ENCODE measurements around the gene BEND6.

The BEND6 gene

DNA sequence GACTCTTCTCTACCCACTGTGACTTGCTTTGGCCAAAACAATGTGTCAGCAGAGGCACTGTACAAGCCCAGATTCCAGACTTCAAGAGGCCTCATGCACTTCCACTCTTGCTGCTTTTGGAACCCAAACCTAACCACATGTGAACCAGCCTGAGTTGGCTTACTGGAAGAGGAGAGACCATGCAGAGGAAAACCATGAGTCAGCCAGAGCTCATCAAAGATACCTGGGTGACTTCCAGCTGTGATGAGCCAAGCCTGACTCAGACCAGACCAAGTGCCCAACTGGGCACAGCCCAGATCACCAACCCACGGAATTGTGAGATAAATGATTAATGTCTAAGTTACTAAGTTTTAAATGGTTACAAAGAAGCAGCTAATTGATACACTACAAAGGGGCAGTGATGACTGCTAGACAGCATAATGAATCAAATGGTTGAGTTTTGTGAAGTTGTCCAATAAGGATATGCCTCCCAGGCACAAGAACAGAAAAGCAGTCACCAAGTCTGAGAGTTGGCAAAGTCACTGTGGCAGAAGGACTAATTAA lies 16.2 kb upstream of the BEND6 start:
- intact Hi-C loops (cut with DNase I): no loop called here
- DNase-seq: peak in 7 of 42 donors; percentile 16 to 70 (median 38)

DNA sequence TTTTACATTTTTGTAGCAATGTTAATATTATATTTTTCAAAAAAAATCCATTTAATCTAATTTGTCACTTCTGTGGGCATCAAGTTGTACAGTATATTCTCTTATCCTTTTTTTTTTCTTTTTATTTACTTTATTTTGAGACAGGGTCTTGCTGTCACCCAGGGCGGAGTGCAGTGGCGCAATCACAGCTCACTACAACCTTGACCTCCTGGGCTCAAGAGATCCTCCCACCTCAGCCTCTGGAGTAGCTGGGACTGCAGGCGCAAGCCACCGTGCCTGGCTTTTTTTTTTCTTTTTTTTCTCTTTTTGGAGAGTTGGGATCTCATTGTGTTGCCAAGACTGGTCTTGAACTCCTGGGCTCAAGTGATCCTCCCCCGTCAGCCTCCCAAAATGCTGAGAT lies 14.4 kb upstream of the BEND6 start:
- no peak for DNase-seq
- intact Hi-C loops (cut with DNase I): no loop called here

DNA sequence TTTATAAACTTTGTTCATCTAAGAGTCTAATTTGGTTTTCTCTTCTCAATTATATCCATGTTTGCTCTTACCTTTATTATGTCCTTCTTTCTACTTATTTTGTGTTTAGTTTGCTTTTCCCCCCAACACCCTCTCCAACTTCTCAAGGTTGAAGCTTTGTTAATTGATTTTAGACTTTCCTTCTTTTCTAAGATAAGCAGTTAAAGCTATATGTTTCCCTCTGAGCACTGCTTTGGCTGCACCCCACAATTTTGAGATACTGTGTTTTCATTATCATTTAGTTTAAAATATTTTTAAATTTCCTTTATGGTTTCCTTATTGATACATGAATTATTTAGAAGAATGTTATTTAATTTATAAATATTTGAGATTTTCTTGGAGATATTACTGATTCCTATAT lies 13.9 kb upstream of the BEND6 start:
- no peak for DNase-seq
- intact Hi-C loops (cut with DNase I): no loop called here

DNA sequence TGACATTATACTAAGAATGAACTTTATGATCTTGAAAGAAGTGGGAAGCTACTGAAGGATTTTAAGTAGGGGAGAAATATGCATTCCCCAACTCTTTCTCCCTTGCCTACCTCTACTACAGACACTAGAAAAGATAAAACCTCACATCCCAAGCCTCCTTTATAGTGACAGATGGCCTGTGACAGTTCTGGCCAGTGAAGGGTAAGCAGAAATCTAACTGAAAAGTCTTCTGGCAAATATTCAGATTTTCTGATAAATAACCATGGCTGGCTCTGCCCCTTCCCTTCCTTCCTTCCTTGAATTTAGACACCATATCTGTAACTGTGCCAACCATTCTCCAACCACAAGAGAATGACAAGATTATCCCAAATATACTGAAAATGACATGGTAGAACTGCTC lies 10.2 kb upstream of the BEND6 start:
- no peak for DNase-seq
- intact Hi-C loops (cut with DNase I): no loop called here

DNA sequence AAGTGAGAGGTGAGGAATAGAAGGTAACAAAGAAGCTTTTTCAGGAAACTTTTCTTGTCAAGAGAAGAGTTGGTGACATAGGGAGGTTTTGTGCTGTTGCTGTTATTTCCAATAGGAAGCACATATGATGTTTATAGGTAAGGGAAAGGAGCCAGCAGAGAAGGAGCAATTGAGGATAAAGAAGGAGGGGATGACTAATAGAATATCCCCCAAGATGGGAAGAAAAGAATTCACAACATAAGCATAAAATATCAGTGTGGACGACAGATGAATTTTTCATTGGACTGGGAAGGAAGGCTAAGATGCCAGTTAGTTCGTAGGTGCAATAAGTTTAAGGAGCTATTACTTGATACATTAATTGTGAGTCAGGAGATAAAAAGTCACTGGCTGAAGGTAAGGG lies 8.5 kb upstream of the BEND6 start:
- DNase-seq: no peak
- intact Hi-C loops (cut with DNase I): no loop called here

DNA sequence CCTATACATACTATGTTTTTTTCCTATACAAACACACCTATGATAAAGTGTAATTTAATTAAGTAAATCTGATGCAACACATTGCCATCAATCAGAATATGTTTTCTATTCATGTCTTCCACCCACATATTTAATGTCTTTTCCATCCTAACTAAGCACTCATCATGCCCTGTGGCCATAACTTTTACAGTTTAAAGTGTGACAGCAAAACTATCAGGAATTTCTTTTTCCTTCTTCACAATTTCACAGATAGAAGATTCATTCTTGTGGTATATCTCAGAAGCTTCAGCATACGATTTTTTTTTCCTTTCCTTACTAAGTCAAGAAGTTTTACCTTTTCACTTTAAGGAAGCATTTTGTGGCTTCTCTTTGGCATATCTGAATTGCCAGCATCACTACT lies 7.0 kb upstream of the BEND6 start:
- intact Hi-C loops (cut with DNase I): no loop called here
- no peak for DNase-seq

DNA sequence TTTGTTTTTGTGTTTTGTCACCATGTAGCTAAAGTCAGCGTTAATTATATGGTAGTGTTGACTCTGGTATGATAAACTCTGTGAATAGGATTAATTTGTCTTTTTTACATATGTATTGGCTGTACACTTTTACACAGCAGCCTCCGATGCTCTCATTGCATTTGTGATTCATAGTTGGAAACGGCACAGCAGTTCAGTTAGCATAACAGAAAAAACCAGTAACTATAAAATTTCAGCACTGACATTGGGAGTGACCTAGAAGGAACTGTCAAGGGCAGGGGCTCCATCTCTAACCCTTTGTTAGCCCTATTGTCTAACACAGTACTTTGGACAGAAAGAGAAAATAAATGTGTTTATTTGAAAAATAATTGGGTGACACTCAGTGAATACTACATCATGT lies 5.6 kb upstream of the BEND6 start:
- DNase-seq: no peak
- intact Hi-C loops (cut with DNase I): no loop called here

DNA sequence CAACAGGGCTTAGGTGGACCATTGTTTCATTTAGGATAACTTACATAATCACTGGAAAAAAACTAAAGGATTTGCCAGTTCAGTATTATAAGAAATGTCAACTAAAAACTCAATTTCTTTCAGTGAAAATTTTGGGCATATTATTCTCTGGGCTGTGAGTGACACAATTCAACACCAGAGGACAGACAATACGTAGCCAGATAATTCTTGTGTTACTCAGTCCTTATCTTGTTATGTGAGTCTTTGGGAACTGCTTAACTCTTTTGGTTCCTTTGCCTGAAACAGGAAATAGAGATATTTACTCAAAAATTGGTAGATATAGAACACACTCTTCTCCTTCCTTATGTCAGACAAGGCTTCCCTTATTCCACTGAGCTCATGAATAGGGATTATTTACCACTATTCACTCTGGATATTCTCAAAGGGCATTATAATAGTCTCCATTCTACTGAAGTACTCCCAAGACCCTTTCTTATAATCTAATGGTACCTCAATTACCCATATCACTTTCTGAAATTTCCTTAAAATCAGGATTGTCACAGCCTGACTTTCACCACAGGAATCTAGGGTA lies 4.9 kb upstream of the BEND6 start:
- intact Hi-C loops (cut with DNase I): no loop called here
- no peak for DNase-seq

DNA sequence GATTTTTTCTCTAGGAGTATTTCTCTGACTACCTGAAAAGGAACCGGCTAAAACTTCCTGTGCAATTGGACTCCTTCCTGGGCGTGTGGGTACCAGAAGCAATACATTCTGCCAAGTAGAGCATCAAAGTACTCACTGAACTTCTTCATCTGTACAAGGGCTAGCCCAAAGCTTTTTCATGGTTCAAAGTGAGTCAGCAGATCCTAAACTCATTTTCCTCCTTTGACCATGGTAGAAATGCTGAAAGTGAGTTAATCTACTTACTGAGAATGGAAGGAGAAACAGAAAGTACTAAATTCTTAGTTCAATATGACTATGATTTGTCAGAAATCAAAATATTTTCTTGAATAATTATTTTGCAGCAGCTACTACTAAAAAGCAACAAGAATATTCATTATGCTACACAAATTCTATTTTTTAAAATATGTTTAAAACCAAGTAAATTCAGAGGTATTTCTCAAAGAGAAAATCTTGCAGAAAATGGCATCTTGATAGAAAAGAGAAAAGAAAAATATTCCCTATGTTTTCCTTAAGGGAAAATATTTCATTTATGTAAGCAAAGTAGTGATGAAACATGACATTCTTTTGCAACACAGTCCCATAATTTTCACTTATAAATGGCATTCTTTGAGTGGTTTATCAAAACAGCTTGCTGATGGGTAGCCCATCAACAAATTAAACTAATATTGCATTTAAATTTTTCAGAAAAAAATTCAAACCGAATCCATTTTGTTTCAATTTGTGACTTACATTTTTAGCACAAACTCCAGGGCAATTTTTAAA lies 3.7 kb upstream of the BEND6 start:
- intact Hi-C loops (cut with DNase I): no loop called here
- DNase-seq: peak in 1 of 42 donors; percentile 47

DNA sequence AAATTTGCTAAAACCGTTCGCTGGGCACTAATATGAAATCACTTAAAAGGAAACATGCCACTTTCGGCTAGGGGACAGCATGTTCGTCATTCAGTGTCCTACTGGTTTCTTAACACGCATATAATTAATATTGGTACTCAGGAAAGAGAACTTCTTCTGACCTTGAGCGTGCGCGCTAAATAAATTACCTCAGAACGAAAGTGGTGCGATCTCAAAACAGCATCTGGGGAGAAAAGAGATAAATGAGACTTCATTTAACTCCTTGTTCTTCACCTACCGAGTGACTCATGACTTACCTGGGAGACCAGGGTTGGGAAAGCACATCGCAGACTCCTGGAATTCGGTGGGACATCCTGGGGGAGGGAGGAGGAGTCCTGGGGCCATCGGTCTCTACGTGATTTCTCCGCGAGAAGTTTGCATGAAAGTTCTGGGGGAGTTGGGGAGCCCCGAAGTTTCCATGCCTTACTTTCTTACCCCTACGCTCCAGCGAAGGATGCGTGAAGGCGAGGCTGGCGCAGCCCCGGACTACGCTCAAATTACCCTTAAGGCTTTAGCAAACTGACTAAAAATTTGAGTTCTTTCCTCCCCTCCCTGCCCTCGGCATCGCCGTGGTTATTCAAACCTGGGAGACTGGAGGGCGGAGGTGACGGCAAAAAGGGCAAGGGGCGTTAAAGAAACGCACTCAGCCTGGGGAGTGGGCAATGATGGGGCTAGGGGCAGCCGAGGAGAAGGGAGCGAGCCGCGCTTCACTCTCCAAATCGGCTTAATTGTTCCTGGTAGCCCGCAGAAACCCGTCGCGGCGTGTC lies 1.1 kb upstream of the BEND6 start:
- peak in 25 of 42 donors; percentile 4 to 48 (median 18) for DNase-seq
- intact Hi-C loops (cut with DNase I): loop anchor here (2.0 kb wide), 2 partner anchors 51 to 363 kb away; partner anchors contain the start of gene PRIM2

DNA sequence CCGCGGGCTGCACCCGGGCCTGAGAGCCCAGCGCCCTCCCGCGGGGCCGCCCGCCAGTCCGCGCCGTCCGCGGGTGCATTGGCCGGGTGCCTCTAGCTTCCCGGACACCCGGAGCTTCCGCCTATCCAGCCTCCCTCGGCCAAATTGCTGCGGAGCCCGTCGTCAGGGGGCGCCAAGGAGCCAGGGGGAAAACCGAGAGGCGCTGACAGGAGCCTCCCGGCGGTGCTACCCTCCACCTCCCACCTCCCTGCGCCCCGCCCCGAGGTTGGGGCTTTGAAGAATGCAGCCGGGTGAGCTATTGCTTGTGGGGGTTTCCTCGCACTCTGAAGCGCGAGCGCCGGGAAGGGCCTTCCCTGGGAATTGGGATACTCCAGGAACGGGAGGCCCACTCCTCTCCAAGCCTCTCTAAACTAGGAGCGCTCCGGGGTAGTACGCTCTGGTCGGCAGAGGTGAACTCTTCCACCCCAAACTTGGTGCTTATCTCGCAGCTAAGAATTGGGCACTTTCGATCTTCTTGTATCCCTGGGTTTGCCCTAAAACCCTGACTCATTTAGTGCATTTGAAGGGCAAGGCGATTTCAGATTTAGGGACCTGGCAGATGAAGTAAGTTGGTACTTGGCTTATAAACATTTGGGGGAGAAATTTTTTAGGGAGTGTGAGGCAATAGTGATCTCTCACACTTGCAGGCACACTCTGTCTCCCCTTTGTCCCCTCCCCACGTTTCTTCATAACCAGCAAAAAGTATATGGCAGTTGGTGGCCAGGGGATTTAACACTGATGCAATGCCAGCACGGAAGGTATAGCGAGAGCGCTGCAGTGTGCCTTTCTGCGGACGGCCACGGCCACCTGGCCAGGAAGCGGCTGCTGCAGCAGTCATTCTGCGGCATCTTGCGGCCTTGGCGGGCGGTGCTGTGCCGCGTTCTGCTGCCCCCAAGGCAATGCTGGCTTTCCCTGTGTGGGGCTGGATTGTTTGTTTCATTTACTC lies 556 bp downstream of the BEND6 start:
- DNase-seq: peak; percentile 64 to 94 (median 87)
- intact Hi-C loops (cut with DNase I): loop anchor here (2.0 to 5.0 kb wide), 3 partner anchors 53 to 361 kb away; partner anchors contain the start of gene PRIM2

DNA sequence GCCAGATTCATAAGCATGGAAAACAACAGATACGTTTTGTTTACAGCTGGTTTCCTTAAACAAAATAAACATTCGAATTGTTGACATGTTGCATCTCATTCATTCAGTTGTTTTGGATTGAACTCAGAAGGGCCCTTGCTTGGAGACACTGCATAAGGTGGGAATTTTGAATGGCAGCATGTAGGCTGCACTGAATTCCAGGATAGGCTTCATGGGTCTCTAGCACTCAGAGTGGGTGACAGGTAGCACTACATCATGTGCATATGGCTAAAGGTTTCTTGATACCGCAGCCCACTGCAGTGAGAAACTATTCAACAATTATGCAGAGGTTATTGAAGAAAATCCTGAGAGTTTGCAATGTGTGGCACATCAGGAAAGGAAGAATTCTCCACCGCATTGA lies 1.6 kb downstream of the BEND6 start:
- intact Hi-C loops (cut with DNase I): loop anchor here (5.0 kb wide), 1 partner anchor 66 kb away; no protein-coding TSS in a partner anchor
- DNase-seq: peak in 1 of 42 donors; percentile 11

DNA sequence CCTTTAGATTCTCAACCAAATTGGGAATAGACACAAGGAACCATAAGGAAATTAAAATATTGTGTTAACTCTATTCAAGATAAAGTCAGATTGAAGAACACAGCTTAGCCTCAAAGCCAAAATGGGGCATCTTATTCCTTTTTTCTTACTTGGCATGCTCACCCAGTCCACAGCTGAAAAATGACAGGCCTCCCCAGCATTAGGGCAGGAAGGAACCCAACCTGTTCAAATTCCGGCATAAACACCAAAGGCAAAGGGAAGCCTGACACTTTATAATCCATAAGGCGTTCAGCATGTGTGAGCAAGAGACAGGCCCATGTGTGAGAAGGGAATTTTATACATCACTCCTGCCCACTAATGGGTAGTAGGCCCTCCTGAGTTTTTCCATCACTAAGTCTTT lies 2.9 kb downstream of the BEND6 start:
- no peak for DNase-seq
- intact Hi-C loops (cut with DNase I): loop anchor here (5.0 kb wide), 1 partner anchor 64 kb away; no protein-coding TSS in a partner anchor

DNA sequence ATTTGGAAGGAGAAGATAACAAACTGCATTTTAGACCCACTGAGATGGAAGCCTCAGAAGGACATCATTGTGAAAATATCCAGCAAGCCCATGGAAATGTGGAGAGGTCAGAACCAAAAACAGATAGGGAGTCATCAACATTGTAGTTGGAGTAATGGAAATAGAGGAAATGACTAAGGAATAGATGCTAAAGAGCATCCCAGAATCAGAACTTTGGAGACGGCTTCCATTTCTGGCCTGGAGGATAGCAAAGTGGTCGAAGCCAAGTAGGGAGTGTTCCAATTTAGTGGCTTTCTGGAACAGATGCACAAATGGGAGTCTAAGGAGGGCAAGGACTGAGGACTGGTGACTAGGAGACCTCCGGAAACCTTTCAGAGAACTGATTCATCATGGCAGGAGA lies 3.6 kb downstream of the BEND6 start:
- DNase-seq: no peak
- intact Hi-C loops (cut with DNase I): loop anchor here (5.0 kb wide), 1 partner anchor 64 kb away; no protein-coding TSS in a partner anchor

DNA sequence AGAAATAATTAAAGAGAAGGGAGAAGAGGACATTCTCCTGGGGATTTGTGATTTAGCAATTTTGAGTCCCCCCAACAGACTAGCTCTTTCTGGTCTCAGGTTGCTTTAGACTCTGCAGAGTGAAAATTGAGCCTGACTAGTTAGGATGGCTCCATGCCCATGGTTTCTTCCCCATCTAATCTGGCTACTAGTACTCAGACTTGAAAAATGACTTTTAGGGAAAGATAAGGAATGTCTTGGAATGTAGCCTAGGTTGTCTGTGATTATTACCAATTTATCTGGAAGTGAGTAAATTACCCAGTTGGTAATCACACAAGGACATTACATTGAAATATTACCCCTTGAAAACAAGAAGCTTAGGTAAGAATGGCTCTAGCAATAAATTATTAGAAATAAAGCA lies 4.2 kb downstream of the BEND6 start:
- DNase-seq: no peak
- intact Hi-C loops (cut with DNase I): loop anchor here (5.0 kb wide), 1 partner anchor 63 kb away; no protein-coding TSS in a partner anchor

DNA sequence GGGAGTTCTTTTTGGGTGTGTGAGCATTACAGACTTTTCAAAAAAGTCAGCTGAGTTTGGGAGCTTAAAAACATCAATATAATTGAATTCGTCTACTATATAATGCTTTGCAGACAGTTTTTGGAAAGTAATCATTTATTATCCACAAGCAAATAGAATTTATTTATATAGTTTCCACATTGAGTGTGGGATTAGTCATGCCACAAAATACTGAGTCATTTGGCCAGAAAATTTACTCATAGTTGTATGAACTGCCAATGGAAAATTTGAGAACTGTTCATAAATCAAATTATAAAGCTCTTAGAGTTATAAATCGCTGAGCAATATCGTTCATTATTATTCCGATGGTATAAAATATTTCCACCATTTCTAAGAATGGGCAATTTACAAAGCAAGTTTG lies 5.0 kb downstream of the BEND6 start:
- no peak for DNase-seq
- intact Hi-C loops (cut with DNase I): loop anchor here (5.0 kb wide), 1 partner anchor 62 kb away; no protein-coding TSS in a partner anchor

DNA sequence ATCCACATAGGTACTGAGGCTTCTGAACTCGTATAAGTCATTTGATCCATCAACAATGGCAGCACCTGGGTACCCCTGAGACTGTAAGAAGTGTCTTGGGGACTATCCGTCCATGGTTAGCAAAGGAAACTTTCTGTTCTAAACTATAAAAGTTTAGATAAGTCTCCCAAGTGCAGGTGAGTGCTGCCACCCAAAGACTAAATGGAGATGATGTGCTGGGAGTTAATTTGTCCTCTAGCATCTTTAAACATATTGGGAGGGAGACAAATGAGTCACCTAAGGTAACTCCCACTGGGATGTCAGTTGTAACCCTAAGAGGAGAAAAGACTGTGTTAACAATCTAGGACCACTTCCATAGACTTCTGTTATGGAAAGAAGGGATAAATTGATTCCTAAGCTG lies 6.2 kb downstream of the BEND6 start:
- DNase-seq: no peak
- intact Hi-C loops (cut with DNase I): no loop called here

DNA sequence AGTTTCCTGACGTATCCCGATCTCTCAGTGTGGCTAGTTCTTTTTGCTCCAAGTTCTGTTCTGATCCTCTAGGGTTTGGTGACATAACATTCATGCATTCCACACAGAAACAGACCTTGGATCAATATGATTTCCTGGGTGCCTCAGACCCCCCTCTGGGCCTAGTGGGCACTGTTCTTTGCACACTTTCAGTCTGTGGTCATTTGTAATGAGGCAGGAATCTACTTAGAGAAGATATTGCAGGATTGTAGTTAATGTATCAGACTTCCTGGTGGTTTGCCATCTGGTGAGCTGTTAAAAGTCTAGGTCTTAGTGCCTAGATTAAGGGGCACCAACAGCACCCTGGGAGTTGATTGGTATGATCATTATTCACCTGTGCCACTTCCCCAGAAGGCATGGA lies 7.5 kb downstream of the BEND6 start:
- no peak for DNase-seq
- intact Hi-C loops (cut with DNase I): no loop called here
